ENCODE measurements around the gene TUFM. TPM values are rescaled to one million over a fixed set of nuclear protein-coding genes. Genes with fewer than 3 reads are reported as not detected.

The TUFM gene
- polyA plus RNA-seq (2013, experiment 1 of 2): 121 TPM
- polyA plus RNA-seq (2013, experiment 2 of 2): 119 TPM

DNA sequence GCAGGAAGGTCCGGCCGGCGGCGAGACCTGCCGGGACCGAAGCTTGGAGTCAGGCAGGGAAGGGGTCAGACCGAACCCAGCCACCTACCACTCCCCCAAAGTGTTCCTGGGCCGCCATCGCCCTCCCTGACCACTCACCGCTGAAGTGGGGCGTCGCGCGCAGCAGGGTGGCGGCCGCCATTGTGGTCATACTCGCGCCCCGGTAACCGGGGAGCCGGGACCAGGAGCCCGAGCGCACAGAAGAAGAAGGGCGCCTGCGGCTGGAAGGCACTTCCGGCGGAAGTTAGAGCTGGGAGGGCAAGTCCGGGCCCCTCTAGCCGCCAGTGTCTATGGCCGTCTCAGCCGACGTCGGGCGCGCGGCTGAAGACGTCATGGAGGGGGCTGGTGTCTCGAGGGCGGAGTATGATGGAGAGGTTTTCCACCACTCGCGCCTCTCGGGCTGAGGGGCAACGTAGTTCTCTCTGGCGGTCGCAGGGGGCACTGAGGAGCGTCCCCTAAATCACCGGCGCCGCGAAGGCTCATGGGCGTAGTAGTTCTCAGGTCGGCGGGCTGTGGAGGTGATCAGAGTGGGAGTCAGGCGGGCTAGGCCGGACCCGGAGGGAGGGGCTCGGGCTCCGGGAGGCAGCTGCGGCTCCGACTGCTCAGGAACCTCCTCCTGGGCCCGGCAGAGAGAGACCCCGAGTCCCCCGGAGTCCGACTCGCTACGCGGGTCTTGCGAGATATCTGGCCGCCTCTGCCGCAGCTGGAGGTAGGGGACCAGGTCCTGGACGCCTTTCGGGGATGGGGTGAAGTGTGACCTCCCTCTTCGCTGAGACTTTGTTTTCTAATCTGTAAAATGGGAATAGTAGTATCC, at the start of gene TUFM:
Gene TUFM (minus strand): TSS at position 269 of the 853 bp plus-strand sequence. CDS start 79 bp downstream, at position 190.
- Histone ChIP-seq H3K27me3 (ENCODE audit: control insufficient read depth in 3 of 3, insufficient read depth in 3 of 3, low read depth in 1 of 3, low read length in 3 of 3) (no peaks in the 10 kb centered on the region), H3K4me2 (ENCODE audit: insufficient read depth, low read length, poor library complexity, severe bottlenecking) (peak within 1 kb of the TSS; percentile 100), H3K4ac (ENCODE audit: low read length) (peak within 1 kb of the TSS; percentile 97), H3K4me1 (ENCODE audit: control insufficient read depth in 2 of 2, insufficient read depth in 1 of 2, low read depth in 1 of 2, low read length in 2 of 2) (peaks cover 10 to 13% of the 10 kb centered on the region in 2 donors), H3K23ac (ENCODE audit: low read depth, low read length, poor library complexity) (peak within 1 kb of the TSS; percentile 95), H3K9me3 (replicated peaks in 1 of 2; ENCODE audit: control insufficient read depth in 2 of 2, insufficient read depth in 1 of 2, low read depth in 1 of 2, low read length in 2 of 2) (no peaks in the 10 kb centered on the region), H3K79me1 (ENCODE audit: low read depth, low read length) (peaks cover 17% of the 10 kb centered on the region), H2BK120ac (ENCODE audit: low read depth, low read length) (no peak within 1 kb of the TSS), H3K9ac (ENCODE audit: low read depth, low read length, poor library complexity) (peak within 1 kb of the TSS; percentile 100), H2AK5ac (ENCODE audit: low read depth, low read length) (peak within 1 kb of the TSS; percentile 98), H2AFZ (ENCODE audit: low read length) (peak within 1 kb of the TSS; percentile 92), H2BK12ac (ENCODE audit: low read length) (peak within 1 kb of the TSS; percentile 73), H3K27ac (replicated peaks; ENCODE audit: low read length) (peak within 1 kb of the TSS; percentile 59), H2BK5ac (ENCODE audit: low read length) (peak within 1 kb of the TSS; percentile 94), H4K8ac (ENCODE audit: low read depth, low read length) (peak within 1 kb of the TSS; percentile 92), H3K4me3 (ENCODE audit: low read length in 2 of 2) (peak within 1 kb of the TSS; percentile 94 to 100), H4K91ac (ENCODE audit: low read depth, low read length, poor library complexity) (peak within 1 kb of the TSS; percentile 53), H3K18ac (ENCODE audit: low read length) (peak within 1 kb of the TSS; percentile 97), H3K14ac (ENCODE audit: low read length) (peak within 1 kb of the TSS; percentile 100), H3K36me3 (replicated peaks in 1 of 2; ENCODE audit: control insufficient read depth in 2 of 2, insufficient read depth in 2 of 2, low read length in 2 of 2) (peaks cover 31 to 40% of the 10 kb centered on the region in 2 donors), H2BK15ac (ENCODE audit: low read length) (peak within 1 kb of the TSS; percentile 92)
- peak; percentile 98 for DNase-seq (ENCODE audit: low spot score)
- no CpG with 5 or more reads among the region's 73 CpGs for WGBS, 2 donors (ENCODE audit: extremely low coverage in 2 of 2, insufficient read length in 2 of 2, insufficient replicate concordance in 1 of 2)

- Histone ChIP-seq H3K9ac (ENCODE audit: low read depth, low read length, poor library complexity) (no peak overlapping the region), H2BK120ac (ENCODE audit: low read depth, low read length) (no peak overlapping the region), H3K36me3 (replicated peaks in 1 of 2; ENCODE audit: control insufficient read depth in 2 of 2, insufficient read depth in 2 of 2, low read length in 2 of 2) (peaks cover 5 to 14% of the 10 kb centered on the region in 2 donors), H3K4ac (ENCODE audit: low read length) (no peak overlapping the region), H4K8ac (ENCODE audit: low read depth, low read length) (no peak overlapping the region), H2BK15ac (ENCODE audit: low read length) (no peak overlapping the region), H3K9me3 (replicated peaks in 1 of 2; ENCODE audit: control insufficient read depth in 2 of 2, insufficient read depth in 1 of 2, low read depth in 1 of 2, low read length in 2 of 2) (no peaks in the 10 kb centered on the region), H3K4me1 (ENCODE audit: control insufficient read depth in 2 of 2, insufficient read depth in 1 of 2, low read depth in 1 of 2, low read length in 2 of 2) (no peaks in the 10 kb centered on the region), H3K79me1 (ENCODE audit: low read depth, low read length) (no peaks in the 10 kb centered on the region), H3K14ac (ENCODE audit: low read length) (no peak overlapping the region), H2AK5ac (ENCODE audit: low read depth, low read length) (no peak overlapping the region), H3K4me3 (ENCODE audit: low read length in 2 of 2) (no peak overlapping the region), H3K27ac (replicated peaks; ENCODE audit: low read length) (no peak overlapping the region), H2BK5ac (ENCODE audit: low read length) (no peak overlapping the region), H2BK12ac (ENCODE audit: low read length) (no peak overlapping the region), H3K23ac (ENCODE audit: low read depth, low read length, poor library complexity) (no peak overlapping the region), H3K4me2 (ENCODE audit: insufficient read depth, low read length, poor library complexity, severe bottlenecking) (no peak overlapping the region), H3K27me3 (ENCODE audit: control insufficient read depth in 3 of 3, insufficient read depth in 3 of 3, low read depth in 1 of 3, low read length in 3 of 3) (no peaks in the 10 kb centered on the region), H4K91ac (ENCODE audit: low read depth, low read length, poor library complexity) (no peak overlapping the region), H2AFZ (ENCODE audit: low read length) (no peak overlapping the region), H3K18ac (ENCODE audit: low read length) (no peak overlapping the region)
- WGBS, 2 donors (ENCODE audit: extremely low coverage in 2 of 2, insufficient read length in 2 of 2, insufficient replicate concordance in 1 of 2): no CpG with 5 or more reads among the region's 4 CpGs
- DNase-seq (ENCODE audit: low spot score): no peak
Observed at GRCh38 chr16:28895609-28896008, 49.5 kb upstream of the TUFM start.

DNA sequence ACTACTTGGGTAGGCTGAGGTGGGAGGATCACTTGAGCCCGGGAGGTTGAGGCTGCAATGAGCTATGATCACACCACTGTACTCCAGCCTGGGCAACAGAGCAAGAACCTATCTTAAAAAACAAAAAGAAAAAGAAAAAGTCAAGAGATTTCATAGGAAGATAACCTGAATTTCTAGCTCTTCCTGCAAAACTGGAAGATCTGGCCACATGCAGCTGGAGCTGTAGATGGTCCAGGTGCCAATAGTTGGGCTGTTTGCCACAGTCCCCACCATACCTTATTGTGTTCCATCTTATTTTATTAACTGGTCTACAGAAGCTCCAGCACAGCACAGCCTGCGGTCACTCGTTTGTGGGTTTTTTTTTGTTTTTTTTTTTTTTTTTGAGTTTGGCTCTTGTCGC, 47.1 kb upstream of the TUFM start:
- H2AFZ ChIP-seq (ENCODE audit: low read length): no peak overlapping the region
- no peak overlapping the region for H2BK5ac ChIP-seq (ENCODE audit: low read length)
- H4K8ac ChIP-seq (ENCODE audit: low read depth, low read length): no peak overlapping the region
- no peaks in the 10 kb centered on the region for H3K4me1 ChIP-seq (ENCODE audit: control insufficient read depth in 2 of 2, insufficient read depth in 1 of 2, low read depth in 1 of 2, low read length in 2 of 2)
- H3K79me1 ChIP-seq (ENCODE audit: low read depth, low read length): no peaks in the 10 kb centered on the region
- H3K27me3 ChIP-seq (ENCODE audit: control insufficient read depth in 3 of 3, insufficient read depth in 3 of 3, low read depth in 1 of 3, low read length in 3 of 3): no peaks in the 10 kb centered on the region
- H3K27ac ChIP-seq (replicated peaks; ENCODE audit: low read length): no peak overlapping the region
- no peak overlapping the region for H3K4me2 ChIP-seq (ENCODE audit: insufficient read depth, low read length, poor library complexity, severe bottlenecking)
- no peak overlapping the region for H3K9ac ChIP-seq (ENCODE audit: low read depth, low read length, poor library complexity)
- H3K18ac ChIP-seq (ENCODE audit: low read length): no peak overlapping the region
- H2BK12ac ChIP-seq (ENCODE audit: low read length): no peak overlapping the region
- no peak overlapping the region for H2BK15ac ChIP-seq (ENCODE audit: low read length)
- H3K36me3 ChIP-seq (replicated peaks in 1 of 2; ENCODE audit: control insufficient read depth in 2 of 2, insufficient read depth in 2 of 2, low read length in 2 of 2): peaks cover 4 to 10% of the 10 kb centered on the region in 2 donors
- H3K9me3 ChIP-seq (replicated peaks in 1 of 2; ENCODE audit: control insufficient read depth in 2 of 2, insufficient read depth in 1 of 2, low read depth in 1 of 2, low read length in 2 of 2): no peaks in the 10 kb centered on the region
- H2BK120ac ChIP-seq (ENCODE audit: low read depth, low read length): no peak overlapping the region
- H3K23ac ChIP-seq (ENCODE audit: low read depth, low read length, poor library complexity): no peak overlapping the region
- no peak overlapping the region for H3K4me3 ChIP-seq (ENCODE audit: low read length in 2 of 2)
- H3K4ac ChIP-seq (ENCODE audit: low read length): no peak overlapping the region
- no peak overlapping the region for H3K14ac ChIP-seq (ENCODE audit: low read length)
- no peak overlapping the region for H2AK5ac ChIP-seq (ENCODE audit: low read depth, low read length)
- no peak overlapping the region for H4K91ac ChIP-seq (ENCODE audit: low read depth, low read length, poor library complexity)
- WGBS, 2 donors (ENCODE audit: extremely low coverage in 2 of 2, insufficient read length in 2 of 2, insufficient replicate concordance in 1 of 2): no CpG with 5 or more reads among the region's 4 CpGs
- no peak for DNase-seq (ENCODE audit: low spot score)
